HepG2 (cell line): Measurements from ENCODE around the gene ATF3.

Experiments used
- CTCF ChIP-seq: sonication (generic); formaldehyde crosslinking; IDR thresholded peaks from 2 replicates; pipeline ENCODE4 v1.5.0; 2020; ENCODE audit warnings: mild to moderate bottlenecking, missing genetic modification reagents, moderate library complexity
- EZH2 ChIP-seq: conservative IDR thresholded peaks from 2 replicates; pipeline ENCODE4 v1.6.1; 2012; ENCODE audit warnings: mild to moderate bottlenecking, low read depth, low read length, moderate library complexity

DNA sequence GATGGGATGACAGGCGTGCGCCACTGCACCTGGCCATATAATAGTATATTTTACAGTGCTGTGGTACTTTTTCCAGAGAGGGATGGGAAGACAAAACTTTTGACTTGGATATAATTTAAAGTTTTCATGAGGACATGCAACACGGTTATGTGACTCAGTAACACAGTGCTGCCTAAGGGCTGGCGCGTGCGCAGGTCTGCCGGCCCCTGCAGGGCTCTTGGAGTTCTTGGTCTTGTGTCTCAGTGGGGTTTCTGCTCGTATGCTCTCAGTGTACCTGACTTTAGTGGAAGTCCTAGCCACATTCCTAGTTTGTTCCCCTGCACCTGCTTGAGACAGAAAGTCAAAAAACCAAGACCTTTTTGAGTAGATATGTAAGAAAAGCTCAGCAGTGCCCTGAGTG, 27.5 kb upstream of the ATF3 start:
- TF ChIP-seq CTCF (CRISPR knock-in tag) (no peak), EZH2 (no peak)
